Measurements from ENCODE around the gene CST5.

DNA sequence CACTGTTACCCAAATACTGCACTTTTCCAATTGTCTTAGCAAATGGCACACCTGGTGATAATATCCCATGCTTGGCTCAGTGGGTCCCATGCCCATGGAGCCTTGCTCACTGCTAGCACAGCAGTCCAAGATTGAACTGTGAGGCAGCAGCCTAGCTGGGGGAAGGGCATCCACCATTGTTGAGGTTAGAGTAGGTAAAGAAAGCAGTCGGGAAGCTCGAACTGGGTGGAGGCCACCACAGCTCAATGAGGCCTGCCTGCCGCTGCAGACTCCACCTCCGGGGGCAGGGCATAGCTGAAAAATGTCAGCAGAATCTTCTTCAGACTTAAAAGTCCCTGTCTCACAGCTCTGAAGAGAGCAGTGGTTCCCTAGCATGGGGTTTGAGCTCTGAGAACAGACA, 43.8 kb downstream of the CST5 start:
- TF ChIP-seq ZNF785 (tag by site-specific recombination; IDR thresholded peaks at IDR 0.05) (no peak), ZNF791 (tag by site-specific recombination; IDR thresholded peaks at IDR 0.05) (no peak), BCL11B (tag by site-specific recombination; IDR thresholded peaks at IDR 0.05; ENCODE audit: low read depth) (no peak)
- TF ChIP-seq, protein P1, sequence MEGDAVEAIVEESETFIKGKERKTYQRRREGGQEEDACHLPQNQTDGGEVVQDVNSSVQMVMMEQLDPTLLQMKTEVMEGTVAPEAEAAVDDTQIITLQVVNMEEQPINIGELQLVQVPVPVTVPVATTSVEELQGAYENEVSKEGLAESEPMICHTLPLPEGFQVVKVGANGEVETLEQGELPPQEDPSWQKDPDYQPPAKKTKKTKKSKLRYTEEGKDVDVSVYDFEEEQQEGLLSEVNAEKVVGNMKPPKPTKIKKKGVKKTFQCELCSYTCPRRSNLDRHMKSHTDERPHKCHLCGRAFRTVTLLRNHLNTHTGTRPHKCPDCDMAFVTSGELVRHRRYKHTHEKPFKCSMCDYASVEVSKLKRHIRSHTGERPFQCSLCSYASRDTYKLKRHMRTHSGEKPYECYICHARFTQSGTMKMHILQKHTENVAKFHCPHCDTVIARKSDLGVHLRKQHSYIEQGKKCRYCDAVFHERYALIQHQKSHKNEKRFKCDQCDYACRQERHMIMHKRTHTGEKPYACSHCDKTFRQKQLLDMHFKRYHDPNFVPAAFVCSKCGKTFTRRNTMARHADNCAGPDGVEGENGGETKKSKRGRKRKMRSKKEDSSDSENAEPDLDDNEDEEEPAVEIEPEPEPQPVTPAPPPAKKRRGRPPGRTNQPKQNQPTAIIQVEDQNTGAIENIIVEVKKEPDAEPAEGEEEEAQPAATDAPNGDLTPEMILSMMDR (tag by site-specific recombination; IDR thresholded peaks at IDR 0.05), result no peak
- TF ChIP-seq, protein P2, sequence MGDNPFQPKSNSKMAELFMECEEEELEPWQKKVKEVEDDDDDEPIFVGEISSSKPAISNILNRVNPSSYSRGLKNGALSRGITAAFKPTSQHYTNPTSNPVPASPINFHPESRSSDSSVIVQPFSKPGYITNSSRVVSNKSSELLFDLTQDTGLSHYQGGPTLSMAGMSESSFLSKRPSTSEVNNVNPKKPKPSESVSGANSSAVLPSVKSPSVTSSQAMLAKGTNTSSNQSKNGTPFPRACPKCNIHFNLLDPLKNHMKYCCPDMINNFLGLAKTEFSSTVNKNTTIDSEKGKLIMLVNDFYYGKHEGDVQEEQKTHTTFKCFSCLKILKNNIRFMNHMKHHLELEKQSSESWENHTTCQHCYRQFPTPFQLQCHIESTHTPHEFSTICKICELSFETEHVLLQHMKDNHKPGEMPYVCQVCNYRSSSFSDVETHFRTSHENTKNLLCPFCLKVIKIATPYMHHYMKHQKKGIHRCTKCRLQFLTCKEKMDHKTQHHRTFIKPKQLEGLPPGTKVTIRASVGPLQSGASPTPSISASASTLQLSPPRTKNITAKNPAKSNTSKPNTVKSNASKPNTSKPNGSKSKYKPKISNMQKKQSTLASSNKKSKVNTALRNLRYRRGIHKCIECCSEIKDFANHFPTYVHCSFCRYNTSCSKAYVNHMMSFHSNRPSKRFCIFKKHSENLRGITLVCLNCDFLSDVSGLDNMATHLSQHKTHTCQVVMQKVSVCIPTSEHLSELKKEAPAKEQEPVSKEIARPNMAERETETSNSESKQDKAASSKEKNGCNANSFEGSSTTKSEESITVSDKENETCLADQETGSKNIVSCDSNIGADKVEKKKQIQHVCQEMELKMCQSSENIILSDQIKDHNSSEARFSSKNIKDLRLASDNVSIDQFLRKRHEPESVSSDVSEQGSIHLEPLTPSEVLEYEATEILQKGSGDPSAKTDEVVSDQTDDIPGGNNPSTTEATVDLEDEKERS (tag by site-specific recombination; IDR thresholded peaks at IDR 0.05), result no peak

Data from HEK293 (cell line).